Left renal cortex interstitium (tissue), 4 donors: Measurements from ENCODE around the gene SPATC1L. TPM values are rescaled to one million over a fixed set of nuclear protein-coding genes. Genes with fewer than 3 reads are reported as not detected.
"Not testable (repeated sequence)": the region's sequence is repeated elsewhere in the genome, so short reads cannot be mapped to it uniquely, and the experiment has no call there.

Source experiments
- DNase-seq, 4 donors: peaks; one replicate each; pipeline ENCODE4 v3.0.0-alpha.2; 2013; ENCODE audit warnings: low read depth in 4 of 4, low spot score in 2 of 4, missing footprints in 1 of 4
- polyA plus RNA-seq, 4 donors: library from polyadenylated mRNA; unstranded; fragments of 120-200 nt; gene quantifications; one replicate each; pipeline ENCODE4 v1.2.1, GENCODE V29; 2013; ENCODE audit not compliant: insufficient read length in 4 of 4

SPATC1L gene
- polyA plus RNA-seq, 4 donors: 6.5 to 18.8 (median 13.6) TPM

GRCh38 chr21:46200877-46201803 lies 16.9 kb upstream of the SPATC1L start:
- not testable (repeated sequence) for DNase-seq

- no peak for DNase-seq
Observed at GRCh38 chr21:46199436-46200373, 15.4 kb upstream of the SPATC1L start.

DNA sequence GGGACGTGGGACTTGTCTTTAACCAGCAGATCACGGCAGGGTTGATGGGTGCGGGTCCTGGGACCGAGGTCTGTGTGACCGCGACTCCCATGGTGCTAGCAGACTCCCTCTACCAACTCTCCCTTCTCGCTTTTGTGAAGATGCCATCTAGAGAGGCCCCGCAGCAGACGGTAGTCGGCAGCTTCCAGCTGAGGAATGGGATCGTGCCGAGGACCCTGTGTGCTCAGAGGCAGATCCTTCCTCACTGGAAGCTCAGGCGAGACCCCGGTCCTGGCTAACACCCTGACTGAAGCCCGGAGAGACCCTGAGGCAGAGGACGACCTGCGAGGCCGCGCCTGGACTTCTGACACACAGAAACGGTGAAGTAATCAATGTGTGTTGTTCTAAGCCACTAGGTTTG lies 12.5 kb upstream of the SPATC1L start:
- DNase-seq: no peak

- DNase-seq: no peak
Observed at GRCh38 chr21:46195595-46196195, 11.4 kb upstream of the SPATC1L start.

- DNase-seq: no peak
Observed at GRCh38 chr21:46194374-46195334, 10.4 kb upstream of the SPATC1L start.

- no peak for DNase-seq
Observed at GRCh38 chr21:46193829-46194373, 9.6 kb upstream of the SPATC1L start.

DNA sequence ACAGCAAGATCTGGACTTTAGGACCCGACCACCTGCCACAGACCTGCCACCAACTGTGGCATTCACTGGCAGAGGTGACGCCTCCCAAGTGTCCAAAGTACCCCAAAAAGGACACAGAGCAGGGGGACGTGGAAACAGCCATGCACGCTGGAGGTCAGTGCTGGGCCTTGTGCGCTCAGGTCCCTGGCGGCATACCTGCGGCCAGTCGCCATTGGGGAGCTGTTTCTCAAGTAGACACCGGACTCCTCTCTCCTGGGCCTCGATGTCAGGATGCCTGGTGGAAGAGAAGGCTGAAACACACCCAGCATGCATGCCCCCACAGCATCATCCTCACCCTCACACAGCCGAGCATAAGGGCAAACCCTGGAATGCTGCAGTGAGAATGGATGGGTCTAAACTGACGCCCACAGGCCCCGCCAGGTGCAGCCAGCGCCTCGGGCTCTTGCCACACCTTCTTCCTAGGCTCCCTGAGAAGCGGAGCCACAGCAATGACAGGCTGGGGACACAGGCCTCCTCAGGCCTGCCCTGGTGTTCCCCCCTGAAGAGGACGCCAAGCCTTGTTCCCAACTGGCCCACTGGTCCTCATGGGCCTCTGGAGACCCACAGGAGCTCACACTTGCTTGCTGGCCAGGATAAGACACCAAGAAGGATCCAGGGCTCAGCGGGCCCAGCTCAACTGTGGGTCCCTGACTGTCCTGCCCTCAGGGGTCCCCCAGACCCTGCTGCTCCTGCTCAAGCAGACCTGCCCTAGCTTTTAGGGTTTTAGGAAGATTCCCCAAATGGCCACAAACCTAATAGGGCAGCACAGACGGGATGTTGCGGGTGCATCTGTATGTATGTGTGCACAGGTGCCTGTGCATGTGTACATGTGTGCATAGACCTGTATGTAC lies 7.7 kb upstream of the SPATC1L start:
- no peak for DNase-seq

GRCh38 chr21:46191257-46191685 lies 7.0 kb upstream of the SPATC1L start:
- no peak for DNase-seq

DNA sequence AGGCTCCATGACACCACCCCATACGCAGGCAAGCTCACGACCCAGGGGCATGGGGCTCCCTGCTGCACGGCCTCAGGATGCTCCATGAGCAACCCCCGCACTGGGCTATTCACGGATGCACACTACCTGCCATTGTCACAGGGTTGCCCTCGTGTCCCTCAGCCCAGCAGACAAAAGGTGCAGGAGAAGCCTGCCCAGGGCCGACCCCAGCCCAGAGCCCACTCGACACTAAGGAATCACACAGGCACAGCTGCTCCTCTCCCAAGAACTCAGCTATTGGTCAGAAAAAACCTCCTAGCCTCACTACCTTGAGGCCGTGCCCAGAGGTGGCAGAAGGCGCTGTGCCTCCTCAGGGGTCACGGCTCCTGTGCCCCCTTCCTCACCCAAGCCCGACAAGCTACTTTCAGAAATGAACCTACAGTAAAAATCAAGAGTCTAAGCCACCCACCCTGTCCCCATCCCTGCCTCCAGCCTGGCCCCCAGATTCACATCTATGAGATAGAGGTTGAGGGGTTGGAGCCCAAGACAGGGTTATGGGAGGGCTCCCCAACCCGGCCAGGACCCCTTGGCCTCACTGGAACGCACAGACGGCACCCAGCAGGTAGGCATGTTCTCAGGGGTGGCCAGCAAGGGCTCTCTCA lies 6.4 kb upstream of the SPATC1L start:
- no peak for DNase-seq

GRCh38 chr21:46189959-46190490 lies 5.8 kb upstream of the SPATC1L start:
- DNase-seq: no peak

- DNase-seq: no peak
Observed at GRCh38 chr21:46189213-46189958, 5.1 kb upstream of the SPATC1L start.

- no peak for DNase-seq
Observed at GRCh38 chr21:46188226-46189212, 4.3 kb upstream of the SPATC1L start.

- DNase-seq: no peak
Observed at GRCh38 chr21:46187814-46188213, 3.6 kb upstream of the SPATC1L start.

DNA sequence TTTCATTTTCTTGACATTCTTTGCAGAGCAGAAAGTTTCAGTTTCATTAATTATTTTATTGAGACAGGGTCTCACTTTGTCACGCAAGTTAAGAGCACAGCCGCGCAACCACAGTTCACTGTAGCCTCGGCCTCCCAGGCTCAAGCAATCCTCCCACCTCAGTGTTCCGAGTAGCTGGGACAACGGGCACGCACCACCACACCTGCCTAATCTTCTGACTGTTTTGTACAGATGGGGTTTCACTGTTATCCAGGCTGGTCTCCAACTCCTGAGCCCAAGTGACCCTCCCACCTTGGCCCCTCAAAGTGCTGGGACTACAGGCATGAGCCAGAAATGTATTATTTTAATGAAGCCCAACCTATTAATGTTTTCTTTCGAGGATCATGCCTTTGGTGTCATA lies 3.0 kb upstream of the SPATC1L start:
- no peak for DNase-seq

GRCh38 chr21:46185716-46186115 lies 1.5 kb upstream of the SPATC1L start:
- no peak for DNase-seq
